Measurements from ENCODE around the gene BTG1. TPM values are rescaled to one million over a fixed set of nuclear protein-coding genes. Genes with fewer than 3 reads are reported as not detected.

BTG1 gene
- total and polyA plus RNA-seq, 9 of the 15 experiments (the other 6 are each of a cell fraction or from before 2014, with no cell fraction given): 3.7 to 28.6 (median 7.4) TPM

- TF ChIP-seq, protein P1, sequence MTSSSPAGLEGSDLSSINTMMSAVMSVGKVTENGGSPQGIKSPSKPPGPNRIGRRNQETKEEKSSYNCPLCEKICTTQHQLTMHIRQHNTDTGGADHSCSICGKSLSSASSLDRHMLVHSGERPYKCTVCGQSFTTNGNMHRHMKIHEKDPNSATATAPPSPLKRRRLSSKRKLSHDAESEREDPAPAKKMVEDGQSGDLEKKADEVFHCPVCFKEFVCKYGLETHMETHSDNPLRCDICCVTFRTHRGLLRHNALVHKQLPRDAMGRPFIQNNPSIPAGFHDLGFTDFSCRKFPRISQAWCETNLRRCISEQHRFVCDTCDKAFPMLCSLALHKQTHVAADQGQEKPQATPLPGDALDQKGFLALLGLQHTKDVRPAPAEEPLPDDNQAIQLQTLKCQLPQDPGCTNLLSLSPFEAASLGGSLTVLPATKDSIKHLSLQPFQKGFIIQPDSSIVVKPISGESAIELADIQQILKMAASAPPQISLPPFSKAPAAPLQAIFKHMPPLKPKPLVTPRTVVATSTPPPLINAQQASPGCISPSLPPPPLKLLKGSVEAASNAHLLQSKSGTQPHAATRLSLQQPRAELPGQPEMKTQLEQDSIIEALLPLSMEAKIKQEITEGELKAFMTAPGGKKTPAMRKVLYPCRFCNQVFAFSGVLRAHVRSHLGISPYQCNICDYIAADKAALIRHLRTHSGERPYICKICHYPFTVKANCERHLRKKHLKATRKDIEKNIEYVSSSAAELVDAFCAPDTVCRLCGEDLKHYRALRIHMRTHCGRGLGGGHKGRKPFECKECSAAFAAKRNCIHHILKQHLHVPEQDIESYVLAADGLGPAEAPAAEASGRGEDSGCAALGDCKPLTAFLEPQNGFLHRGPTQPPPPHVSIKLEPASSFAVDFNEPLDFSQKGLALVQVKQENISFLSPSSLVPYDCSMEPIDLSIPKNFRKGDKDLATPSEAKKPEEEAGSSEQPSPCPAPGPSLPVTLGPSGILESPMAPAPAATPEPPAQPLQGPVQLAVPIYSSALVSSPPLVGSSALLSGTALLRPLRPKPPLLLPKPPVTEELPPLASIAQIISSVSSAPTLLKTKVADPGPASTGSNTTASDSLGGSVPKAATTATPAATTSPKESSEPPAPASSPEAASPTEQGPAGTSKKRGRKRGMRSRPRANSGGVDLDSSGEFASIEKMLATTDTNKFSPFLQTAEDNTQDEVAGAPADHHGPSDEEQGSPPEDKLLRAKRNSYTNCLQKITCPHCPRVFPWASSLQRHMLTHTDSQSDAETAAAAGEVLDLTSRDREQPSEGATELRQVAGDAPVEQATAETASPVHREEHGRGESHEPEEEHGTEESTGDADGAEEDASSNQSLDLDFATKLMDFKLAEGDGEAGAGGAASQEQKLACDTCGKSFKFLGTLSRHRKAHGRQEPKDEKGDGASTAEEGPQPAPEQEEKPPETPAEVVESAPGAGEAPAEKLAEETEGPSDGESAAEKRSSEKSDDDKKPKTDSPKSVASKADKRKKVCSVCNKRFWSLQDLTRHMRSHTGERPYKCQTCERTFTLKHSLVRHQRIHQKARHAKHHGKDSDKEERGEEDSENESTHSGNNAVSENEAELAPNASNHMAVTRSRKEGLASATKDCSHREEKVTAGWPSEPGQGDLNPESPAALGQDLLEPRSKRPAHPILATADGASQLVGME (CRISPR knock-in tag; IDR thresholded peaks at IDR 0.05): peak; percentile 79; the same call in 1 of the 2 replicates
- TF ChIP-seq MAFF (IDR thresholded peaks at IDR 0.05; ENCODE audit: low read length): no peak
- TF ChIP-seq RHOXF2B (CRISPR knock-in tag; conservative IDR thresholded peaks at IDR 0.05): no peak
- TF ChIP-seq FOXP1 (CRISPR knock-in tag; IDR thresholded peaks at IDR 0.05): no peak; the same call in 1 of the 2 replicates
- TF ChIP-seq NFRKB (IDR thresholded peaks at IDR 0.05; ENCODE audit: low read depth): peak; percentile 26; the same call in 1 of the 2 replicates
- TF ChIP-seq FOS (IDR thresholded peaks at IDR 0.05; ENCODE audit: extremely low read depth, insufficient read length): peak; percentile 36
- TF ChIP-seq PPARD (CRISPR knock-in tag; IDR thresholded peaks at IDR 0.05): no peak
- peak; percentile 95 for TF ChIP-seq POLR2G (IDR thresholded peaks at IDR 0.05; ENCODE audit: low read depth, low read length)
- peak; percentile 30 to 75 for TF ChIP-seq KDM1A (IDR thresholded peaks at IDR 0.05)
- TF ChIP-seq GATAD2A (IDR thresholded peaks at IDR 0.05): 0 out of 2 replicates have a peak, but pooled peaks have one; percentile 26
- TF ChIP-seq, protein P2, sequence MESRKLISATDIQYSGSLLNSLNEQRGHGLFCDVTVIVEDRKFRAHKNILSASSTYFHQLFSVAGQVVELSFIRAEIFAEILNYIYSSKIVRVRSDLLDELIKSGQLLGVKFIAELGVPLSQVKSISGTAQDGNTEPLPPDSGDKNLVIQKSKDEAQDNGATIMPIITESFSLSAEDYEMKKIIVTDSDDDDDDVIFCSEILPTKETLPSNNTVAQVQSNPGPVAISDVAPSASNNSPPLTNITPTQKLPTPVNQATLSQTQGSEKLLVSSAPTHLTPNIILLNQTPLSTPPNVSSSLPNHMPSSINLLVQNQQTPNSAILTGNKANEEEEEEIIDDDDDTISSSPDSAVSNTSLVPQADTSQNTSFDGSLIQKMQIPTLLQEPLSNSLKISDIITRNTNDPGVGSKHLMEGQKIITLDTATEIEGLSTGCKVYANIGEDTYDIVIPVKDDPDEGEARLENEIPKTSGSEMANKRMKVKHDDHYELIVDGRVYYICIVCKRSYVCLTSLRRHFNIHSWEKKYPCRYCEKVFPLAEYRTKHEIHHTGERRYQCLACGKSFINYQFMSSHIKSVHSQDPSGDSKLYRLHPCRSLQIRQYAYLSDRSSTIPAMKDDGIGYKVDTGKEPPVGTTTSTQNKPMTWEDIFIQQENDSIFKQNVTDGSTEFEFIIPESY (CRISPR knock-in tag; IDR thresholded peaks at IDR 0.05): no peak
- TF ChIP-seq HCFC1 (IDR thresholded peaks at IDR 0.05; ENCODE audit: low read depth, low read length): no peak; the same call in 1 of the 2 replicates
- TF ChIP-seq, protein P3, sequence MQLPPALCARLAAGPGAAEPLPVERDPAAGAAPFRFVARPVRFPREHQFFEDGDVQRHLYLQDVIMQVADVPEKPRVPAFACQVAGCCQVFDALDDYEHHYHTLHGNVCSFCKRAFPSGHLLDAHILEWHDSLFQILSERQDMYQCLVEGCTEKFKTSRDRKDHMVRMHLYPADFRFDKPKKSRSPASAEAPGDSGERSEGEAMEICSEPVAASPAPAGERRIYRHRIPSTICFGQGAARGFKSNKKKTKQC (CRISPR knock-in tag; IDR thresholded peaks at IDR 0.05): peak; percentile 54; the same call in 1 of the 2 replicates
- peak; percentile 77 to 92 for TF ChIP-seq MLLT1 (IDR thresholded peaks at IDR 0.05)
- TF ChIP-seq CCAR2 (IDR thresholded peaks at IDR 0.05; ENCODE audit: low read depth, low read length): no peak
- peak; percentile 64 for TF ChIP-seq EP400 (IDR thresholded peaks at IDR 0.05)
- no peak for TF ChIP-seq TAF15 (IDR thresholded peaks at IDR 0.05; ENCODE audit: low read depth, low read length)
- no peak for TF ChIP-seq MEIS2 (IDR thresholded peaks at IDR 0.05; ENCODE audit: partially characterized antibody)
Observed at GRCh38 chr12:92145731-92146496, at the start of gene BTG1 (continued).

Measured in K562 (cell line).